Caco-2 (cell line): ENCODE data around the gene SPRR2D. TPM values are rescaled to one million over a fixed set of nuclear protein-coding genes. Genes with fewer than 3 reads are reported as not detected.

ENCODE experiments used
- BruUV-seq: library from RNA; stranded (reverse); fragments of 400-500 nt; replicated peaks from 2 replicates; lab custom pipeline; 2021; lab: Mats Ljungman, UMichigan
- CTCF ChIA-PET: fragments of 300-600 bp; sonication (Branson Sonifier 250); formaldehyde crosslinking; loops from one replicate; lab custom pipeline; 2022; ENCODE audit warnings: antibody characterized with exemption; lab: Charles Lee
- POLR2A ChIA-PET: fragments of 300-600 bp; sonication (Branson Sonifier 250); formaldehyde crosslinking; loops from one replicate; lab custom pipeline; 2022; ENCODE audit warnings: antibody characterized with exemption; lab: Charles Lee
- DNase-seq, 2 experiments: peaks; one replicate each; pipeline versions ENCODE4 v3.0.0 to v3.0.0-alpha.2; 2020 to 2022
- H3K27me3 ChIP-seq: replicated peaks from 2 replicates; pipeline ENCODE4 v1.6.0; 2011; ENCODE audit warnings: low read length; ENCODE audit not compliant: control insufficient read depth, insufficient read depth
- H3K36me3 ChIP-seq: 2 replicates; pipeline ENCODE4 v1.5.1; 2011; ENCODE audit warnings: low read length; ENCODE audit not compliant: control insufficient read depth, insufficient read depth
- H3K4me1 ChIP-seq: fragments of 250-450 bp; sonication (Bioruptor Pico); 2 replicates; pipeline ENCODE4 v1.5.1; 2020; ENCODE audit warnings: mild to moderate bottlenecking
- H3K4me3 ChIP-seq: 2 replicates; pipeline ENCODE4 v1.5.1; 2011; ENCODE audit warnings: low read depth, mild to moderate bottlenecking, control low read depth, low read length
- H3K9me3 ChIP-seq: fragments of 250-450 bp; sonication (Bioruptor Pico); 2 replicates; pipeline ENCODE4 v1.5.1; 2020; ENCODE audit warnings: mild to moderate bottlenecking, moderate library complexity
- H3K27ac Mint-ChIP-seq: one replicate; pipeline ENCODE4 v1.8.0; 2022; ENCODE audit warnings: mixed read lengths; ENCODE audit not compliant: unreplicated experiment
- H3K27me3 Mint-ChIP-seq: one replicate; pipeline ENCODE4 v1.8.0; 2022; ENCODE audit warnings: mixed read lengths; ENCODE audit not compliant: insufficient read depth, unreplicated experiment
- H3K36me3 Mint-ChIP-seq: one replicate; pipeline ENCODE4 v1.8.0; 2022; ENCODE audit warnings: mild to moderate bottlenecking, mixed read lengths; ENCODE audit not compliant: insufficient read depth, unreplicated experiment
- H3K4me1 Mint-ChIP-seq: one replicate; pipeline ENCODE4 v1.8.0; 2022; ENCODE audit warnings: low read depth, mixed read lengths; ENCODE audit not compliant: unreplicated experiment
- H3K4me3 Mint-ChIP-seq: one replicate; pipeline ENCODE4 v1.8.0; 2022; ENCODE audit warnings: mild to moderate bottlenecking, moderate library complexity, mixed read lengths; ENCODE audit not compliant: unreplicated experiment
- H3K9me3 Mint-ChIP-seq: one replicate; pipeline ENCODE4 v1.8.0; 2022; ENCODE audit warnings: mixed read lengths; ENCODE audit not compliant: unreplicated experiment
- CTCF ChIP-seq, 2 experiments: fragments of 200-600 bp in 1 of 2; IDR thresholded peaks; 1 replicate in 1 of 2; 2 replicates in 1 of 2; pipeline versions ENCODE4 v1.5.1 to v1.8.0; 2011 to 2022; ENCODE audit warnings: antibody characterized with exemption in 1 of 2, control low read depth in 1 of 2, inconsistent platforms in 1 of 2, low read depth in 1 of 2, low read length in 1 of 2, mild to moderate bottlenecking in 1 of 2, moderate library complexity in 1 of 2; ENCODE audit not compliant: insufficient read depth in 1 of 2, severe bottlenecking in 1 of 2, unreplicated experiment in 1 of 2
- intact Hi-C: fragments of 100-400 bp; cut with micrococcal nuclease; formaldehyde crosslinking; loops from one replicate; pipeline ENCODE4 v1.10.0; 2022; ENCODE audit not compliant: unreplicated experiment
- total RNA-seq: library from RNA; stranded (reverse); gene quantifications from 2 replicates; pipeline ENCODE4 v1.2.3, GENCODE V29; 2022

SPRR2D gene
- total RNA-seq, 1 experiment from 2014 or later, result not detected

GRCh38 chr1:152996633-152997400 is 44.1 kb downstream of the SPRR2D start:
- DNase-seq, result no peak
- Mint-ChIP-seq H3K27me3 (no peaks in the 10 kb centered on the region), H3K4me3 (no peak overlapping the region), H3K27ac (no peak overlapping the region), H3K4me1 (peaks cover 7% of the 10 kb centered on the region), H3K36me3 (no peaks in the 10 kb centered on the region), H3K9me3 (peaks cover 19% of the 10 kb centered on the region)
- H3K4me3 ChIP-seq, result no peak overlapping the region
- peaks cover 8% of the 10 kb centered on the region for H3K4me1 ChIP-seq
- H3K27me3 ChIP-seq, result no peaks in the 10 kb centered on the region; the same call in 1 of the 2 replicates
- no peaks in the 10 kb centered on the region for H3K9me3 ChIP-seq
- POLR2A ChIA-PET, result interaction anchor here (0.6 kb wide), 1 partner anchor 46 kb away, joined by 3 read pairs; no protein-coding TSS in a partner anchor
- TF ChIP-seq CTCF (IDR thresholded peaks at IDR 0.05; ENCODE audit: insufficient read depth in 1 of 2, low read depth in 1 of 2, low read length in 1 of 2, severe bottlenecking in 1 of 2, unreplicated experiment in 1 of 2), result no peak
- no peaks in the 10 kb centered on the region for H3K36me3 ChIP-seq
- CTCF ChIA-PET, result no interaction called here
- BruUV-seq, result no TSS peak
- intact Hi-C loops, result no loop called here

GRCh38 chr1:152995842-152996241 is 45.1 kb downstream of the SPRR2D start:
- no peak overlapping the region for H3K4me3 ChIP-seq
- H3K4me1 ChIP-seq, result no peaks in the 10 kb centered on the region
- TF ChIP-seq CTCF (IDR thresholded peaks at IDR 0.05; ENCODE audit: insufficient read depth in 1 of 2, low read depth in 1 of 2, low read length in 1 of 2, severe bottlenecking in 1 of 2, unreplicated experiment in 1 of 2), result no peak
- no TSS peak for BruUV-seq
- no peaks in the 10 kb centered on the region for H3K36me3 ChIP-seq
- Mint-ChIP-seq H3K27ac (no peak overlapping the region), H3K27me3 (peaks cover 6% of the 10 kb centered on the region), H3K36me3 (no peaks in the 10 kb centered on the region), H3K4me1 (peaks cover 5% of the 10 kb centered on the region), H3K4me3 (no peak overlapping the region), H3K9me3 (peaks cover 17% of the 10 kb centered on the region)
- CTCF ChIA-PET, result no interaction called here
- DNase-seq, result no peak
- intact Hi-C loops, result no loop called here
- POLR2A ChIA-PET, result no interaction called here
- no peaks in the 10 kb centered on the region; the same call in 1 of the 2 replicates for H3K27me3 ChIP-seq
- H3K9me3 ChIP-seq, result no peaks in the 10 kb centered on the region

- no peaks in the 10 kb centered on the region for H3K36me3 Mint-ChIP-seq
- no peak overlapping the region for H3K4me3 Mint-ChIP-seq
- intact Hi-C loops, result no loop called here
- H3K4me3 ChIP-seq, result no peak overlapping the region
- H3K4me1 Mint-ChIP-seq, result no peaks in the 10 kb centered on the region
- H3K36me3 ChIP-seq, result no peaks in the 10 kb centered on the region
- CTCF ChIA-PET, result no interaction called here
- POLR2A ChIA-PET, result no interaction called here
- H3K27ac Mint-ChIP-seq, result no peak overlapping the region
- peaks cover 6% of the 10 kb centered on the region for H3K27me3 Mint-ChIP-seq
- no TSS peak for BruUV-seq
- peaks cover 2% of the 10 kb centered on the region; the same call in 1 of the 2 replicates for H3K9me3 ChIP-seq
- DNase-seq, result no peak
- no peaks in the 10 kb centered on the region for H3K27me3 ChIP-seq
- peaks cover 9% of the 10 kb centered on the region for H3K9me3 Mint-ChIP-seq
- H3K4me1 ChIP-seq, result no peaks in the 10 kb centered on the region
- TF ChIP-seq CTCF (IDR thresholded peaks at IDR 0.05; ENCODE audit: insufficient read depth in 1 of 2, low read depth in 1 of 2, low read length in 1 of 2, severe bottlenecking in 1 of 2, unreplicated experiment in 1 of 2), result no peak
These were observed 47.7 kb downstream of the SPRR2D start for GRCh38 chr1:152993186-152993585.

Other genes with a start within 250 kb of the SPRR2D start
- gene LCE1D, start 244.4 kb downstream of the SPRR2D start, total RNA-seq, result not detected in 2 replicates
- not detected in 2 replicates for gene LCE1C, start 234.5 kb downstream of the SPRR2D start, total RNA-seq
- gene LCE1B, start 229.1 kb downstream of the SPRR2D start, total RNA-seq, result not detected in 2 replicates
- gene LCE1A, start 213.6 kb downstream of the SPRR2D start, total RNA-seq, result not detected in 2 replicates
- not detected in 2 replicates for gene LCE6A, start 198.3 kb downstream of the SPRR2D start, total RNA-seq
- gene LCE7A, start 181.1 kb downstream of the SPRR2D start, total RNA-seq, result not detected in 2 replicates
- gene SMCP, start 162.8 kb downstream of the SPRR2D start, total RNA-seq, result not detected in 2 replicates
- gene IVL, start 132.6 kb downstream of the SPRR2D start, total RNA-seq, result not detected in 2 replicates
- not detected in 2 replicates for gene SPRR5, start 93.9 kb downstream of the SPRR2D start, total RNA-seq
- not detected in 2 replicates for gene SPRR4, start 70.5 kb downstream of the SPRR2D start, total RNA-seq
- not detected in 2 replicates for gene SPRR1A, start 57.0 kb downstream of the SPRR2D start, total RNA-seq
- gene SPRR3, start 39.4 kb downstream of the SPRR2D start, total RNA-seq, result 0.70 and 1.0 TPM in 2 replicates
- gene SPRR1B, start 9.9 kb downstream of the SPRR2D start, total RNA-seq, result not detected in 2 replicates
- gene SPRR2A, start 16.4 kb upstream of the SPRR2D start, total RNA-seq, result not detected in 2 replicates
- not detected in 2 replicates for gene SPRR2B, start 30.5 kb upstream of the SPRR2D start, total RNA-seq
- not detected in 2 replicates for gene SPRR2E, start 53.4 kb upstream of the SPRR2D start, total RNA-seq
- not detected in 2 replicates for gene SPRR2F, start 72.4 kb upstream of the SPRR2D start, total RNA-seq
- not detected in 2 replicates for gene SPRR2G, start 109.8 kb upstream of the SPRR2D start, total RNA-seq
- gene LELP1, start 162.3 kb upstream of the SPRR2D start, total RNA-seq, result not detected in 2 replicates
- 0.88 TPM in 1 of 2 replicates, not detected in the other for gene PRR9, start 176.5 kb upstream of the SPRR2D start, total RNA-seq
- not detected in 2 replicates for gene LORICRIN, start 218.6 kb upstream of the SPRR2D start, total RNA-seq